Measurements from ENCODE around the gene GPSM3. TPM values are rescaled to one million over a fixed set of nuclear protein-coding genes. Genes with fewer than 3 reads are reported as not detected.
"Not testable (repeated sequence)": the region's sequence is repeated elsewhere in the genome, so short reads cannot be mapped to it uniquely, and the experiment has no call there.

GPSM3 gene
- total RNA-seq, 2 donors from 2014 or later = 84.9 to 151 TPM

GRCh38 chr6:32151863-32152768 is 40.3 kb downstream of the GPSM3 start, which contains the start of gene PRRT1:
Gene PRRT1 (minus strand): TSS chr6:32151939. CDS start chr6:32151827, 112 bp downstream.
- peaks cover 7 to 18% of the 10 kb centered on the region in 2 donors for H3K36me3 Mint-ChIP-seq
- ATAC-seq (no peak), DNase-seq (ENCODE audit: low spot score in 2 of 2) (no peak)
- peaks cover 0 to 4% of the 10 kb centered on the region in 2 donors for H3K9me3 Mint-ChIP-seq
- H3K27ac Mint-ChIP-seq = peak within 1 kb of the TSS in 1 of 2 donors; percentile 14

GRCh38 chr6:32151181-32151862 is 41.1 kb downstream of the GPSM3 start:
- Mint-ChIP-seq H3K36me3 (peaks cover 7 to 18% of the 10 kb centered on the region in 2 donors), H3K27ac (peak overlapping the region in 1 of 2 donors; percentile 14), H3K9me3 (peaks cover 0 to 4% of the 10 kb centered on the region in 2 donors)
- ATAC-seq = no peak
- no peak for DNase-seq (ENCODE audit: low spot score in 2 of 2)

GRCh38 chr6:32149932-32150870 is 42.2 kb downstream of the GPSM3 start:
- Mint-ChIP-seq H3K9me3 (peaks cover 0 to 4% of the 10 kb centered on the region in 2 donors), H3K36me3 (peaks cover 7 to 18% of the 10 kb centered on the region in 2 donors), H3K27ac (no peak overlapping the region)
- DNase-seq (ENCODE audit: low spot score in 2 of 2) (no peak), ATAC-seq (no peak)

- ATAC-seq (peak in 1 of 2 donors; percentile 12), DNase-seq (ENCODE audit: low spot score in 2 of 2) (no peak)
- H3K9me3 Mint-ChIP-seq = peaks cover 0 to 4% of the 10 kb centered on the region in 2 donors
- peaks cover 3 to 15% of the 10 kb centered on the region in 2 donors for H3K36me3 Mint-ChIP-seq
- H3K27ac Mint-ChIP-seq = peak overlapping the region in 1 of 2 donors; percentile 29
These were observed 43.2 kb downstream of the GPSM3 start for GRCh38 chr6:32149092-32149755.

- Mint-ChIP-seq H3K27ac (peak overlapping the region in 1 of 2 donors; percentile 29), H3K9me3 (peaks cover 0 to 4% of the 10 kb centered on the region in 2 donors), H3K36me3 (peaks cover 0 to 12% of the 10 kb centered on the region in 2 donors)
- peak; percentile 69 to 73 for ATAC-seq
- peak; percentile 69 to 73 for DNase-seq (ENCODE audit: low spot score in 2 of 2)
These were observed 44.0 kb downstream of the GPSM3 start for GRCh38 chr6:32148289-32149091.

- ATAC-seq (no peak), DNase-seq (ENCODE audit: low spot score in 2 of 2) (no peak)
- Mint-ChIP-seq H3K9me3 (peaks cover 0 to 4% of the 10 kb centered on the region in 2 donors), H3K36me3 (peaks cover 0 to 12% of the 10 kb centered on the region in 2 donors), H3K27ac (peak overlapping the region in 1 of 2 donors; percentile 17)
These were observed 44.9 kb downstream of the GPSM3 start for GRCh38 chr6:32147401-32148132.

- H3K36me3 Mint-ChIP-seq = peaks cover 0 to 12% of the 10 kb centered on the region in 2 donors
- DNase-seq (ENCODE audit: low spot score in 2 of 2) (no peak), ATAC-seq (no peak)
- peaks cover 0 to 4% of the 10 kb centered on the region in 2 donors for H3K9me3 Mint-ChIP-seq
- H3K27ac Mint-ChIP-seq = peak overlapping the region in 1 of 2 donors; percentile 1
These were observed 45.8 kb downstream of the GPSM3 start for GRCh38 chr6:32146687-32147086.

GRCh38 chr6:32146287-32146686 is 46.2 kb downstream of the GPSM3 start:
- Mint-ChIP-seq H3K9me3 (peaks cover 0 to 4% of the 10 kb centered on the region in 2 donors), H3K27ac (peak overlapping the region in 1 of 2 donors; percentile 1), H3K36me3 (peaks cover 0 to 12% of the 10 kb centered on the region in 2 donors)
- ATAC-seq = no peak
- DNase-seq (ENCODE audit: low spot score in 2 of 2) = no peak

- ATAC-seq; H3K9me3 Mint-ChIP-seq; H3K27ac Mint-ChIP-seq; DNase-seq (ENCODE audit: low spot score in 2 of 2): not testable (repeated sequence)
- peaks cover 0 to 12% of the 10 kb centered on the region in 2 donors for H3K36me3 Mint-ChIP-seq
These were observed 48.2 kb downstream of the GPSM3 start for GRCh38 chr6:32144238-32144637.

Other genes starting within 250 kb of the GPSM3 start
- gene CFB, start 246.5 kb downstream of the GPSM3 start, total RNA-seq = 1 to 10 TPM; 1.9 to 3.6 TPM
- gene NELFE, start 233.7 kb downstream of the GPSM3 start, total RNA-seq = 10 to 100 TPM; 69.7 to 70.9 TPM
- gene SKIC2, start 233.5 kb downstream of the GPSM3 start, total RNA-seq = 100 to 1,000 TPM in 1 of 2 donors, 10 to 100 TPM in 1; 91.8 to 115 TPM
- 10 to 100 TPM; 16.2 to 18.5 TPM for gene DXO, start 220.5 kb downstream of the GPSM3 start, total RNA-seq
- 1 to 10 TPM; 4.1 to 8.1 TPM for gene C4A, start 210.6 kb downstream of the GPSM3 start, total RNA-seq
- gene C4B, start 177.8 kb downstream of the GPSM3 start, total RNA-seq = 1 to 10 TPM; 3.9 to 5.2 TPM
- under 1 TPM; 0.32 to 0.49 TPM for gene CYP21A2, start 154.2 kb downstream of the GPSM3 start, total RNA-seq
- gene TNXB, start 83.3 kb downstream of the GPSM3 start, total RNA-seq = 10 to 100 TPM; 10.1 to 30.4 TPM
- 100 to 1,000 TPM in 1 of 2 donors, 10 to 100 TPM in 1; 87.5 to 101 TPM for gene ATF6B, start 64.4 kb downstream of the GPSM3 start, total RNA-seq
- gene FKBPL, start 62.4 kb downstream of the GPSM3 start, total RNA-seq = 10 to 100 TPM in 1 of 2 donors, 1 to 10 TPM in 1; 9.3 to 15.8 TPM
- gene PRRT1, start 40.7 kb downstream of the GPSM3 start, total RNA-seq = under 1 TPM; 0.77 to 0.84 TPM
- gene PPT2, start 38.5 kb downstream of the GPSM3 start, total RNA-seq = 10 to 100 TPM; 13.6 to 18.7 TPM
- gene EGFL8, start 28.0 kb downstream of the GPSM3 start, total RNA-seq = 10 to 100 TPM; 13.4 to 14.5 TPM
- 10 to 100 TPM; 33.2 to 35.0 TPM for gene AGPAT1, start 16.6 kb downstream of the GPSM3 start, total RNA-seq
- 10 to 100 TPM; 62.6 to 86.2 TPM for gene RNF5, start 14.2 kb downstream of the GPSM3 start, total RNA-seq
- gene AGER, start 8.4 kb downstream of the GPSM3 start, total RNA-seq = 10 to 100 TPM; 21.6 to 26.3 TPM
- gene PBX2, start 2.4 kb downstream of the GPSM3 start, total RNA-seq = 10 to 100 TPM; 65.4 to 88.7 TPM
- gene NOTCH4, start 31.4 kb upstream of the GPSM3 start, total RNA-seq = under 1 TPM; 0.64 to 0.70 TPM
- gene TSBP1, start 179.3 kb upstream of the GPSM3 start, total RNA-seq = not detected
- gene BTNL2, start 214.5 kb upstream of the GPSM3 start, total RNA-seq = not detected
- gene HLA-DRA, start 247.2 kb upstream of the GPSM3 start, total RNA-seq = 1 to 10 TPM; 1.9 to 2.2 TPM

Measured in activated naive CD4-positive, alpha-beta T cell treated with anti-CD3 and anti-CD28 coated beads, Interleukin-2, amount 50 U/mL, for 72 hours (primary cell).